ENCODE data around the gene EOLA1.
"Not testable (repeated sequence)": the region's sequence is repeated elsewhere in the genome, so short reads cannot be mapped to it uniquely, and the experiment has no call there.

EOLA1 gene

GRCh38 chrX:149551245-149551938 is 10.6 kb downstream of the EOLA1 start:
- H3K4me3 ChIP-seq (ENCODE audit: severe bottlenecking); DNase-seq (ENCODE audit: low spot score); H3K4me1 ChIP-seq (ENCODE audit: insufficient read depth, poor library complexity, severe bottlenecking); H3K36me3 ChIP-seq (ENCODE audit: low read depth); ATAC-seq (ENCODE audit: low read depth); H3K9me3 ChIP-seq (ENCODE audit: severe bottlenecking); H3K27ac ChIP-seq (ENCODE audit: poor library complexity, severe bottlenecking); H3K27me3 ChIP-seq (ENCODE audit: insufficient read depth, poor library complexity, severe bottlenecking): not testable (repeated sequence)

- not testable (repeated sequence) for H3K4me3 ChIP-seq (ENCODE audit: severe bottlenecking); H3K4me1 ChIP-seq (ENCODE audit: insufficient read depth, poor library complexity, severe bottlenecking); H3K27ac ChIP-seq (ENCODE audit: poor library complexity, severe bottlenecking); H3K27me3 ChIP-seq (ENCODE audit: insufficient read depth, poor library complexity, severe bottlenecking); DNase-seq (ENCODE audit: low spot score); H3K9me3 ChIP-seq (ENCODE audit: severe bottlenecking); H3K36me3 ChIP-seq (ENCODE audit: low read depth); ATAC-seq (ENCODE audit: low read depth)
Measured at GRCh38 chrX:149551939-149552248, 11.1 kb downstream of the EOLA1 start.

GRCh38 chrX:149555251-149555650 is 14.4 kb downstream of the EOLA1 start:
- not testable (repeated sequence) for DNase-seq (ENCODE audit: low spot score); ATAC-seq (ENCODE audit: low read depth); H3K27ac ChIP-seq (ENCODE audit: poor library complexity, severe bottlenecking); H3K9me3 ChIP-seq (ENCODE audit: severe bottlenecking); H3K27me3 ChIP-seq (ENCODE audit: insufficient read depth, poor library complexity, severe bottlenecking); H3K4me3 ChIP-seq (ENCODE audit: severe bottlenecking); H3K36me3 ChIP-seq (ENCODE audit: low read depth); H3K4me1 ChIP-seq (ENCODE audit: insufficient read depth, poor library complexity, severe bottlenecking)

GRCh38 chrX:149563359-149563758 is 22.5 kb downstream of the EOLA1 start:
- Histone ChIP-seq H3K4me3 (ENCODE audit: severe bottlenecking) (no peak overlapping the region), H3K36me3 (ENCODE audit: low read depth) (no peaks in the 10 kb centered on the region), H3K9me3 (ENCODE audit: severe bottlenecking) (no peaks in the 10 kb centered on the region), H3K27me3 (ENCODE audit: insufficient read depth, poor library complexity, severe bottlenecking) (no peaks in the 10 kb centered on the region), H3K27ac (ENCODE audit: poor library complexity, severe bottlenecking) (no peak overlapping the region), H3K4me1 (ENCODE audit: insufficient read depth, poor library complexity, severe bottlenecking) (no peaks in the 10 kb centered on the region)
- ATAC-seq (ENCODE audit: low read depth) (no peak), DNase-seq (ENCODE audit: low spot score) (no peak)
- TF ChIP-seq CTCF (IDR thresholded peaks at IDR 0.05; ENCODE audit: poor library complexity, severe bottlenecking) = no peak

GRCh38 chrX:149567621-149568417 is 27.0 kb downstream of the EOLA1 start:
- no peak for TF ChIP-seq CTCF (IDR thresholded peaks at IDR 0.05; ENCODE audit: poor library complexity, severe bottlenecking)
- H3K36me3 ChIP-seq (ENCODE audit: low read depth) = no peaks in the 10 kb centered on the region
- no peaks in the 10 kb centered on the region for H3K4me1 ChIP-seq (ENCODE audit: insufficient read depth, poor library complexity, severe bottlenecking)
- DNase-seq (ENCODE audit: low spot score) = no peak
- no peak for ATAC-seq (ENCODE audit: low read depth)
- no peak overlapping the region for H3K4me3 ChIP-seq (ENCODE audit: severe bottlenecking)
- no peak overlapping the region for H3K27ac ChIP-seq (ENCODE audit: poor library complexity, severe bottlenecking)
- H3K9me3 ChIP-seq (ENCODE audit: severe bottlenecking) = no peaks in the 10 kb centered on the region
- no peaks in the 10 kb centered on the region for H3K27me3 ChIP-seq (ENCODE audit: insufficient read depth, poor library complexity, severe bottlenecking)

GRCh38 chrX:149568701-149569296 is 28.0 kb downstream of the EOLA1 start:
- Histone ChIP-seq H3K36me3 (ENCODE audit: low read depth) (no peaks in the 10 kb centered on the region), H3K9me3 (ENCODE audit: severe bottlenecking) (no peaks in the 10 kb centered on the region), H3K4me1 (ENCODE audit: insufficient read depth, poor library complexity, severe bottlenecking) (no peaks in the 10 kb centered on the region), H3K27ac (ENCODE audit: poor library complexity, severe bottlenecking) (no peak overlapping the region), H3K4me3 (ENCODE audit: severe bottlenecking) (no peak overlapping the region), H3K27me3 (ENCODE audit: insufficient read depth, poor library complexity, severe bottlenecking) (no peaks in the 10 kb centered on the region)
- ATAC-seq (ENCODE audit: low read depth) (no peak), DNase-seq (ENCODE audit: low spot score) (no peak)
- no peak for TF ChIP-seq CTCF (IDR thresholded peaks at IDR 0.05; ENCODE audit: poor library complexity, severe bottlenecking)
